Keratinocyte (primary cell): ENCODE results near the gene SPOCK1. TPM values are rescaled to one million over a fixed set of nuclear protein-coding genes. Genes with fewer than 3 reads are reported as not detected.

Source experiments
- DNase-seq: peaks from one replicate; pipeline ENCODE4 v3.0.0-alpha.2; 2011; ENCODE audit warnings: low read depth, missing footprints, low spot score
- FAIRE-seq: peaks from 2 replicates; lab custom pipeline; 2011; peaks lifted over from hg19 to GRCh38; lab: Jason Lieb, UNC
- H2AFZ ChIP-seq: 2 replicates; pipeline ENCODE4 v1.6.0; 2012; ENCODE audit warnings: low read length, control low read depth, inconsistent platforms; ENCODE audit not compliant: control insufficient read depth
- H3K27ac ChIP-seq: 2 replicates; pipeline ENCODE4 v1.5.1; 2011; ENCODE audit warnings: low read length; ENCODE audit not compliant: control insufficient read depth, insufficient read depth
- H3K27me3 ChIP-seq: 3 replicates; pipeline ENCODE4 v1.6.0; 2011; ENCODE audit warnings: low read length; ENCODE audit not compliant: control insufficient read depth, insufficient read depth; ENCODE audit errors: extremely low read depth
- H3K36me3 ChIP-seq, 2 experiments: 2 replicates in 1 of 2; 3 replicates in 1 of 2; pipeline ENCODE4 v1.5.1; 2011; ENCODE audit warnings: low read length in 2 of 2, mild to moderate bottlenecking in 1 of 2; ENCODE audit not compliant: control insufficient read depth in 2 of 2, insufficient read depth in 2 of 2; ENCODE audit errors: extremely low read depth in 1 of 2
- H3K4me1 ChIP-seq: 3 replicates; pipeline ENCODE4 v1.5.1; 2011; ENCODE audit warnings: low read length; ENCODE audit not compliant: control insufficient read depth, insufficient read depth; ENCODE audit errors: extremely low read depth
- H3K4me2 ChIP-seq: 3 replicates; pipeline ENCODE4 v1.6.0; 2011; ENCODE audit warnings: low read depth, low read length; ENCODE audit not compliant: control insufficient read depth, insufficient read depth; ENCODE audit errors: extremely low read depth
- H3K4me3 ChIP-seq, 3 experiments: fragments of 200-600 bp in 1 of 3; sonication (generic) in 1 of 3; 2 replicates in 2 of 3; 3 replicates in 1 of 3; pipeline ENCODE4 v1.5.1; 2011 to 2016; ENCODE audit warnings: low read length in 3 of 3, mild to moderate bottlenecking in 3 of 3, control low read depth in 2 of 3, inconsistent platforms in 1 of 3, low read depth in 1 of 3, mixed read lengths in 1 of 3, mixed run types in 1 of 3, moderate library complexity in 1 of 3; ENCODE audit not compliant: control insufficient read depth in 2 of 3, insufficient read depth in 2 of 3; ENCODE audit errors: extremely low read depth in 1 of 3
- H3K79me2 ChIP-seq: 2 replicates; pipeline ENCODE4 v1.6.0; 2012; ENCODE audit warnings: low read length; ENCODE audit not compliant: control insufficient read depth, insufficient read depth
- H3K9ac ChIP-seq: 3 replicates; pipeline ENCODE4 v1.6.0; 2011; ENCODE audit warnings: low read length; ENCODE audit not compliant: control insufficient read depth, insufficient read depth; ENCODE audit errors: extremely low read depth
- H3K9me1 ChIP-seq: 3 replicates; pipeline ENCODE4 v1.6.0; 2011; ENCODE audit warnings: low read length; ENCODE audit not compliant: control insufficient read depth, insufficient read depth; ENCODE audit errors: extremely low read depth
- H3K9me3 ChIP-seq: 2 replicates; pipeline ENCODE4 v1.5.1; 2012; ENCODE audit warnings: low read depth, low read length; ENCODE audit not compliant: control insufficient read depth
- H4K20me1 ChIP-seq: 3 replicates; pipeline ENCODE4 v1.6.0; 2011; ENCODE audit warnings: low read length; ENCODE audit not compliant: control insufficient read depth, insufficient read depth; ENCODE audit errors: extremely low read depth
- EZH2 ChIP-seq: IDR thresholded peaks from one replicate; pipeline ENCODE4 v1.6.1; 2012; ENCODE audit warnings: inconsistent platforms, mild to moderate bottlenecking, low read length, moderate library complexity
- dilution Hi-C: fragments of 300-500 bp; cut with MboI; formaldehyde crosslinking; loops from one replicate; pipeline ENCODE4 v1.7.0; 2020; ENCODE audit warnings: low sequenced_read_pairs; ENCODE audit not compliant: extremely low pct_ligation_motif_present
- polyA plus RNA-seq, 5 experiments: library from polyadenylated mRNA; depleted of rRNA in 3 of 5; stranded (reverse) in 3 of 5; stranded (forward) in 1 of 5; unstranded in 1 of 5; fragments of >200 nt; gene quantifications; 1 replicate in 1 of 5; 2 replicates in 3 of 5; 3 replicates in 1 of 5; pipeline versions ENCODE4 v1.2.1 to v1.2.3, GENCODE V29; 2011 to 2012; ENCODE audit warnings: missing spikeins in 2 of 5, low read depth in 1 of 5, low replicate concordance in 1 of 5
- TF ChIP-seq, protein P1 (sequence below), 3 experiments: IDR thresholded peaks in 1 of 3; conservative IDR thresholded peaks in 1 of 3; optimal IDR thresholded peaks in 1 of 3; 2 replicates in 2 of 3; 3 replicates in 1 of 3; pipeline versions ENCODE3 to v1.5.1; 2011; ENCODE audit warnings: low read length in 3 of 3, mild to moderate bottlenecking in 3 of 3, moderate library complexity in 2 of 3, control low read depth in 1 of 3, inconsistent platforms in 1 of 3; ENCODE audit not compliant: insufficient read depth in 2 of 3; ENCODE audit errors: extremely low read depth in 1 of 3

SPOCK1 gene
- polyA plus RNA-seq, 1 donor (not counting 4 experiments of a cell fraction or from before 2014, with no cell fraction given), result 5.5 TPM

DNA sequence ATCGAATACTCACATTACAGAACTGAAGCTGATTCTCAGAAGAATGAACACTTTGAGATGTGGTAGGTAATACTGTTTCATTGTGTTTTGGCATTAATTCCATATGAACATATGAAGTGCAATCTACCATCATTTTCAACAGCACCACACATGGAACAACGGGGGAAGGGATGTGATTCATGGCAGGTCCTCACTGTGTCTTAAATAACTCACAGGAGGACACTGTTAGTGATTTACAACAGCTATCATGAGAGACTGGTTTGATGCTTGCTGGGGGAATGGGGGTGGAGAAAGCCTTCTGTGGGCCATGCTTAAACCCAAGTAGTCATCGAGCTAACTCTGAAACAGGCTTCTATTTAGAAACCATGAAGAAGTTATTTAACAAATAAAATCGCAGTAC, 232.9 kb downstream of the SPOCK1 start:
- TF ChIP-seq, protein P1, sequence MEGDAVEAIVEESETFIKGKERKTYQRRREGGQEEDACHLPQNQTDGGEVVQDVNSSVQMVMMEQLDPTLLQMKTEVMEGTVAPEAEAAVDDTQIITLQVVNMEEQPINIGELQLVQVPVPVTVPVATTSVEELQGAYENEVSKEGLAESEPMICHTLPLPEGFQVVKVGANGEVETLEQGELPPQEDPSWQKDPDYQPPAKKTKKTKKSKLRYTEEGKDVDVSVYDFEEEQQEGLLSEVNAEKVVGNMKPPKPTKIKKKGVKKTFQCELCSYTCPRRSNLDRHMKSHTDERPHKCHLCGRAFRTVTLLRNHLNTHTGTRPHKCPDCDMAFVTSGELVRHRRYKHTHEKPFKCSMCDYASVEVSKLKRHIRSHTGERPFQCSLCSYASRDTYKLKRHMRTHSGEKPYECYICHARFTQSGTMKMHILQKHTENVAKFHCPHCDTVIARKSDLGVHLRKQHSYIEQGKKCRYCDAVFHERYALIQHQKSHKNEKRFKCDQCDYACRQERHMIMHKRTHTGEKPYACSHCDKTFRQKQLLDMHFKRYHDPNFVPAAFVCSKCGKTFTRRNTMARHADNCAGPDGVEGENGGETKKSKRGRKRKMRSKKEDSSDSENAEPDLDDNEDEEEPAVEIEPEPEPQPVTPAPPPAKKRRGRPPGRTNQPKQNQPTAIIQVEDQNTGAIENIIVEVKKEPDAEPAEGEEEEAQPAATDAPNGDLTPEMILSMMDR (optimal IDR thresholded peaks at IDR 0.05 in 1 of 3, IDR thresholded peaks at IDR 0.05 in 1 of 3, conservative IDR thresholded peaks at IDR 0.05 in 1 of 3; ENCODE audit: extremely low read depth in 1 of 3, insufficient read depth in 2 of 3, low read length in 3 of 3), result no peak
- TF ChIP-seq EZH2, result no peak
- dilution Hi-C loops, result no loop called here
- H2AFZ ChIP-seq, result no peak overlapping the region
- H4K20me1 ChIP-seq, result no peaks in the 10 kb centered on the region
- no peaks in the 10 kb centered on the region for H3K9me3 ChIP-seq
- no peaks in the 10 kb centered on the region for H3K79me2 ChIP-seq
- H3K9me1 ChIP-seq, result no peaks in the 10 kb centered on the region
- H3K4me3 ChIP-seq, result no peak overlapping the region
- H3K27me3 ChIP-seq, result peaks cover 3% of the 10 kb centered on the region
- DNase-seq, result no peak
- no peaks in the 10 kb centered on the region for H3K36me3 ChIP-seq
- H3K9ac ChIP-seq, result no peak overlapping the region
- H3K4me2 ChIP-seq, result no peak overlapping the region
- H3K27ac ChIP-seq, result no peak overlapping the region
- no peak for FAIRE-seq
- H3K4me1 ChIP-seq, result no peaks in the 10 kb centered on the region

DNA sequence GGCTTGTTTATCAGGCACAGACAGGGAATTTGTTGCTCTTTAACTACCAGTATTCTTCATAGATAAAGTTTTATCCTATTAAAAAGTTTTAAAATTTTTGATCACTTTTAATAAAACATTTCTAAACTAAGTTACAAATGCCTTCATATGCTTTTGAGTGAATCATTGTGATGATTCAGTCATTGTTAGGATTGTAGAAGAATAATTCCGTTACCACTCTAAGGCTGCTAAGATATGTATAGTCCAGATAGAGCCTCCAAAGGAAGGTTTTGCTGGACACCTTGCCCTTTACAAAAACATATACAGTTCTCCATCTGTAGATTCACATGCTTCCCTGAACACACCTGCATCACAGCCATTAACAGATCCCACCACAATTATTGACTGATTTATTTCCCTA, 233.7 kb downstream of the SPOCK1 start:
- H3K79me2 ChIP-seq, result no peaks in the 10 kb centered on the region
- H3K4me3 ChIP-seq, result no peak overlapping the region
- no peaks in the 10 kb centered on the region for H3K9me3 ChIP-seq
- no peak overlapping the region for H3K9ac ChIP-seq
- TF ChIP-seq, protein P1 (optimal IDR thresholded peaks at IDR 0.05 in 1 of 3, IDR thresholded peaks at IDR 0.05 in 1 of 3, conservative IDR thresholded peaks at IDR 0.05 in 1 of 3; ENCODE audit: extremely low read depth in 1 of 3, insufficient read depth in 2 of 3, low read length in 3 of 3), result no peak
- no peak for TF ChIP-seq EZH2
- dilution Hi-C loops, result no loop called here
- FAIRE-seq, result no peak
- no peaks in the 10 kb centered on the region for H3K36me3 ChIP-seq
- no peak for DNase-seq
- no peak overlapping the region for H2AFZ ChIP-seq
- no peak overlapping the region for H3K27ac ChIP-seq
- H3K4me1 ChIP-seq, result no peaks in the 10 kb centered on the region
- no peaks in the 10 kb centered on the region for H4K20me1 ChIP-seq
- H3K9me1 ChIP-seq, result no peaks in the 10 kb centered on the region
- H3K27me3 ChIP-seq, result peaks cover 3% of the 10 kb centered on the region
- no peak overlapping the region for H3K4me2 ChIP-seq
